HCT116 (cell line): ENCODE results near the gene FCRL2.

Source experiments
- CEBPB ChIP-seq: IDR thresholded peaks from 2 replicates; pipeline ENCODE4 v1.6.1; 2012; ENCODE audit warnings: low read depth
- CTCF ChIP-seq, 3 experiments: fragments of 200-600 bp in 1 of 3; sonication (generic) in 1 of 3; IDR thresholded peaks in 2 of 3; conservative IDR thresholded peaks in 1 of 3; 2 replicates each; pipeline ENCODE4 v1.5.1; 2012 to 2017; ENCODE audit warnings: low read depth in 2 of 3, low read length in 2 of 3, antibody characterized with exemption in 1 of 3, borderline replicate concordance in 1 of 3, control low read depth in 1 of 3, mild to moderate bottlenecking in 1 of 3, mixed read lengths in 1 of 3, mixed run types in 1 of 3, moderate library complexity in 1 of 3; ENCODE audit not compliant: insufficient read depth in 1 of 3
- EGR1 ChIP-seq: IDR thresholded peaks from 2 replicates; pipeline ENCODE4 v1.6.1; 2012; ENCODE audit warnings: low read depth
- EZH2 ChIP-seq: fragments of 200-600 bp; sonication (generic); IDR thresholded peaks from 2 replicates; pipeline ENCODE4 v1.6.1; 2017; ENCODE audit warnings: antibody characterized with exemption, mixed run types
- MAX ChIP-seq: IDR thresholded peaks from 2 replicates; pipeline ENCODE4 v1.6.1; 2012
- POLR2A ChIP-seq: IDR thresholded peaks from 2 replicates; pipeline ENCODE4 v1.7.0; 2011; ENCODE audit warnings: borderline replicate concordance; ENCODE audit not compliant: insufficient read depth, insufficient read length; ENCODE audit errors: extremely low read depth
- RAD21 ChIP-seq: IDR thresholded peaks from 2 replicates; pipeline ENCODE4 v1.6.1; 2012; ENCODE audit warnings: low read depth, mild to moderate bottlenecking
- SRF ChIP-seq: IDR thresholded peaks from 2 replicates; pipeline ENCODE4 v1.6.1; 2012; ENCODE audit warnings: low read depth
- ZNF274 ChIP-seq: fragments of 200-500 bp; sonication (Bioruptor generic); IDR thresholded peaks from 2 replicates; pipeline ENCODE4 v1.6.1; 2014; ENCODE audit warnings: mild to moderate bottlenecking, low read depth, low read length, inconsistent platforms
- TF ChIP-seq, protein P1 (sequence below): IDR thresholded peaks from 2 replicates; pipeline ENCODE4 v1.6.1; 2012
- TF ChIP-seq, protein P2 (sequence below): IDR thresholded peaks from 2 replicates; pipeline ENCODE4 v1.6.1; 2012; ENCODE audit warnings: low read depth
- TF ChIP-seq, protein P3 (sequence below): IDR thresholded peaks from 2 replicates; pipeline ENCODE4 v1.6.1; 2011; ENCODE audit warnings: mild to moderate bottlenecking, low read length, moderate library complexity; ENCODE audit not compliant: insufficient replicate concordance; ENCODE audit errors: extremely low read depth

GRCh38 chr1:157697781-157698569 lies 79.0 kb downstream of the FCRL2 start:
- TF ChIP-seq SRF, result no peak
- TF ChIP-seq, protein P1, sequence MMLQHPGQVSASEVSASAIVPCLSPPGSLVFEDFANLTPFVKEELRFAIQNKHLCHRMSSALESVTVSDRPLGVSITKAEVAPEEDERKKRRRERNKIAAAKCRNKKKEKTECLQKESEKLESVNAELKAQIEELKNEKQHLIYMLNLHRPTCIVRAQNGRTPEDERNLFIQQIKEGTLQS, result no peak
- TF ChIP-seq ZNF274, result no peak
- TF ChIP-seq, protein P2, sequence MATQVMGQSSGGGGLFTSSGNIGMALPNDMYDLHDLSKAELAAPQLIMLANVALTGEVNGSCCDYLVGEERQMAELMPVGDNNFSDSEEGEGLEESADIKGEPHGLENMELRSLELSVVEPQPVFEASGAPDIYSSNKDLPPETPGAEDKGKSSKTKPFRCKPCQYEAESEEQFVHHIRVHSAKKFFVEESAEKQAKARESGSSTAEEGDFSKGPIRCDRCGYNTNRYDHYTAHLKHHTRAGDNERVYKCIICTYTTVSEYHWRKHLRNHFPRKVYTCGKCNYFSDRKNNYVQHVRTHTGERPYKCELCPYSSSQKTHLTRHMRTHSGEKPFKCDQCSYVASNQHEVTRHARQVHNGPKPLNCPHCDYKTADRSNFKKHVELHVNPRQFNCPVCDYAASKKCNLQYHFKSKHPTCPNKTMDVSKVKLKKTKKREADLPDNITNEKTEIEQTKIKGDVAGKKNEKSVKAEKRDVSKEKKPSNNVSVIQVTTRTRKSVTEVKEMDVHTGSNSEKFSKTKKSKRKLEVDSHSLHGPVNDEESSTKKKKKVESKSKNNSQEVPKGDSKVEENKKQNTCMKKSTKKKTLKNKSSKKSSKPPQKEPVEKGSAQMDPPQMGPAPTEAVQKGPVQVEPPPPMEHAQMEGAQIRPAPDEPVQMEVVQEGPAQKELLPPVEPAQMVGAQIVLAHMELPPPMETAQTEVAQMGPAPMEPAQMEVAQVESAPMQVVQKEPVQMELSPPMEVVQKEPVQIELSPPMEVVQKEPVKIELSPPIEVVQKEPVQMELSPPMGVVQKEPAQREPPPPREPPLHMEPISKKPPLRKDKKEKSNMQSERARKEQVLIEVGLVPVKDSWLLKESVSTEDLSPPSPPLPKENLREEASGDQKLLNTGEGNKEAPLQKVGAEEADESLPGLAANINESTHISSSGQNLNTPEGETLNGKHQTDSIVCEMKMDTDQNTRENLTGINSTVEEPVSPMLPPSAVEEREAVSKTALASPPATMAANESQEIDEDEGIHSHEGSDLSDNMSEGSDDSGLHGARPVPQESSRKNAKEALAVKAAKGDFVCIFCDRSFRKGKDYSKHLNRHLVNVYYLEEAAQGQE, result no peak
- TF ChIP-seq CTCF (IDR thresholded peaks at IDR 0.05 in 2 of 3, conservative IDR thresholded peaks at IDR 0.05 in 1 of 3; ENCODE audit: borderline replicate concordance in 1 of 3, insufficient read depth in 1 of 3, low read depth in 2 of 3, low read length in 2 of 3), result no peak
- TF ChIP-seq POLR2A, result no peak
- no peak for TF ChIP-seq RAD21
- no peak for TF ChIP-seq EGR1
- TF ChIP-seq MAX, result no peak
- no peak for TF ChIP-seq CEBPB
- TF ChIP-seq EZH2, result no peak
- TF ChIP-seq, protein P3, sequence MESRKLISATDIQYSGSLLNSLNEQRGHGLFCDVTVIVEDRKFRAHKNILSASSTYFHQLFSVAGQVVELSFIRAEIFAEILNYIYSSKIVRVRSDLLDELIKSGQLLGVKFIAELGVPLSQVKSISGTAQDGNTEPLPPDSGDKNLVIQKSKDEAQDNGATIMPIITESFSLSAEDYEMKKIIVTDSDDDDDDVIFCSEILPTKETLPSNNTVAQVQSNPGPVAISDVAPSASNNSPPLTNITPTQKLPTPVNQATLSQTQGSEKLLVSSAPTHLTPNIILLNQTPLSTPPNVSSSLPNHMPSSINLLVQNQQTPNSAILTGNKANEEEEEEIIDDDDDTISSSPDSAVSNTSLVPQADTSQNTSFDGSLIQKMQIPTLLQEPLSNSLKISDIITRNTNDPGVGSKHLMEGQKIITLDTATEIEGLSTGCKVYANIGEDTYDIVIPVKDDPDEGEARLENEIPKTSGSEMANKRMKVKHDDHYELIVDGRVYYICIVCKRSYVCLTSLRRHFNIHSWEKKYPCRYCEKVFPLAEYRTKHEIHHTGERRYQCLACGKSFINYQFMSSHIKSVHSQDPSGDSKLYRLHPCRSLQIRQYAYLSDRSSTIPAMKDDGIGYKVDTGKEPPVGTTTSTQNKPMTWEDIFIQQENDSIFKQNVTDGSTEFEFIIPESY, result no peak
